HG02884 (cell line): ENCODE measurements around the gene SFTPB.

Experiments
- ATAC-seq: cut with Tn5 transposase; IDR thresholded peaks from one replicate; pipeline ENCODE4 v1.9.1; 2021; ENCODE audit warnings: mild to moderate bottlenecking, moderate library complexity; ENCODE audit not compliant: unreplicated experiment

SFTPB gene

DNA sequence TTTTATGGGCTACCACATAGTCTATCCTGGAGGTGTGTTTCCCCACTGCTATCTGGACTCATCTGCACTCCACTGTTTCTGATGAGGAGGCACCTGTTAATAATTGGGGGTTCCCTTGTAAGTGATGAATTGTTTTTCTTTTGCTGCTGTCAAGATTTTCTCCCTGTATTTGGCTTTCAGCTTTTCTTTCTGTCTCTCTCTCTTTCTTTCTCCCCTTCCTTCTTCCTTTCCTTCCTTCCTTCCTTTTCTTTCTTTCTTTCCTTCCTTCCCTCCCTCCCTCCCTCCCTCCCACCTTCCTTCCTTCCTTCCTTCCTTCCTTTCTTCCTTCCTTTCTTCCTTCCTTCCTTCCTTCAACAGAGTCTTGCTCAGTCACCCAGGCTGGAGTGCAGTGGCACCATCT is 35.3 kb upstream of the SFTPB start:
- ATAC-seq, result no peak

DNA sequence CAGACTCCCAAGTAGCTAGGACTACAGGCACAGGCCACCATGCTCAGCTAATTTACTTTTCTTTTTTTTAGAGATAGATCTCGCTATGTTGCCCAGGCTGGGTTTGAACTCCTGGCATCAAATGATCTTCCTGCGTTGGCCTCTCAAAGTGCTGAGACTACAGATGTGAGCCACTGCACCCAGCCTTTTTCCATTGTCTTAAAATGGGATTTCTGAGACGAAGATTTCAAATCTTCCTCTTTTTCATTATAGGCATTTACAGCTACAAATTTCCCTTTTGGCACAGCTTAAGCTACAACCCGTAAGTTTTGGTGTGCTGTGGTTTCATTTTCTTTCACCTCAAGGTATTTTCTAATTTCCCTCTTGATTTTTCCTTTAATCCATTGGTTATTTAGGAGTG is 34.8 kb upstream of the SFTPB start:
- ATAC-seq, result no peak

DNA sequence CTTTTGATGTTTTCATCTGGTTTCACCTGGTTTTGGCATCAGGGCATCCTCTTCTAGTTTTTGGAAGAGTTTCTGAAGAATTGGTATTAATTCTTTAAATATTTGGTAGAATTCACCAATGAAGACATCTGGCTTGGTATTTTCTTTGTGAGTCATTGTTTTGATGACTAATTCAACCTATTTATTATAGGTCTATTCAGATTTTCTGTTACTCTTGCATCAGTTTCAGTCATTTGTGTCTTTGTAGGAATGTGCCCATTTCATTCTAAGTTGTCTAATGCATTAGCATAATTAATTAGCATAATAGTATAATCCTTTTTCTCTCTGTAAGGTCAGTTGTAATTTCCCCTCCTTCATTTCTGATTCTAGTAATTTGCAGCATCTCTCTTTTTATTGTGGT is 34.2 kb upstream of the SFTPB start:
- no peak for ATAC-seq

DNA sequence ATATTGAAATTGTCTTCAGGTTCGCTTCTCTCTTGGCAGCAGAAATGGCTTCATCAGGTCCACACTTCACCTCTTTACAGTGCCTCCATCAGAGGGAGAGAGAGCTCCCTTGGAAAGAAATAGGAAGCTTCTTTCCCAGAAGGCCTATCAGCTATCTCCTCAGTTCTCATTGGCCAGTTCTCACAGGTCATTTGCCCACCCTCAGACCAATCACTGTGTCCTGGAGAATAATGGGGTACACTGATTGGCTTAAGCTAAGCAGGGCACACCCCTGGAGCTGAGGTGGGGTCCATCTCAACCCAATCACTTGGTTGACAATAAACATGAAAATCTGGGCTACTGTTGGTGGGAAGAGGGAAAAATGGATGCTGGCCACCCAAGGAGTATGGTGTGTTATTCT is 31.3 kb upstream of the SFTPB start:
- ATAC-seq, result no peak

DNA sequence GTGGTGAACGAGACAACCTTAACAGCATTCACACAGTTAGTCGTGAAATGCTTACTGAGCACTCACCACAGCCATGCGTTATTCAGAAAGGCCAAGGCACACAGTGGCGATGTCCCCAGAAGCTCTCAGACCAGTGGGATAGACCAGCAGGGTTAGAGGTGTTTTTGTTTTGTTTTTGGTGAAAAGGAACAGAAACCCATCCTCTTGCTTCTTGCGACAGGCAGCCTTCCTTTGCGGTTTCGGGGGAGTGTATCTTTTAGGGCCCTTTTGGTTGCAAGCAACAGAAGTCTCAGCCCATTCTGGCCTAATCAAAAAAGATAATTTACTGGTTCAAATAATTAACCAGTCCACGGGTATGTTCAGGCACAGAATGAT is 30.9 kb upstream of the SFTPB start:
- no peak for ATAC-seq

DNA sequence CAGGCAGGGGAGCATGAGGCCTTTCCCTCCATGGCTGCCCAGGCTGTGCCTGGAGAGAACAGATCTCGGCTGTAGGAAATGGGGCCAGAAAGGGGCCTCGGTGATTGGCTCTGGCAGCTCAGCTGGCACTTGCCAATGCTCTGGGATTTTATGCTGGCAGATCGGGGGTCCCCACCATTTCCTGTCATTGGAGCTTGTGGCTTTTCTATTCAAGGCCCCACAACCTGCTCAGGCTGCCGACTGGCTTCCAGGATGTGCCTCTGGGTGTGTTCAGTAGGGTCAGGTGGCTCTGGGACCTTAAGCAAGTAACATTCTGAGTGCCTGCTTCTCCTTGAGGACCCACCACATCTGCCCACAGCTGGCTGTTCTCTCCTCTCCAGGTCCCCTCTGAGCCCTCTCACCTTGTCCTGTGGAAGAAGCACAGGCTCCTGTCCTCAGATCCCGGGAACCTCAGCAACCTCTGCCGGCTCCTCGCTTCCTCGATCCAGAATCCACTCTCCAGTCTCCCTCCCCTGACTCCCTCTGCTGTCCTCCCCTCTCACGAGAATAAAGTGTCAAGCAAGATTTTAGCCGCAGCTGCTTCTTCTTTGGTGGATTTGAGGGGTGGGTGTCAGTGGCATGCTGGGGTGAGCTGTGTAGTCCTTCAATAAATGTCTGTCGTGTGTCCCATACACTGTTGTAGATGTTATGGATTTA is 30.3 kb upstream of the SFTPB start:
- ATAC-seq, result no peak

DNA sequence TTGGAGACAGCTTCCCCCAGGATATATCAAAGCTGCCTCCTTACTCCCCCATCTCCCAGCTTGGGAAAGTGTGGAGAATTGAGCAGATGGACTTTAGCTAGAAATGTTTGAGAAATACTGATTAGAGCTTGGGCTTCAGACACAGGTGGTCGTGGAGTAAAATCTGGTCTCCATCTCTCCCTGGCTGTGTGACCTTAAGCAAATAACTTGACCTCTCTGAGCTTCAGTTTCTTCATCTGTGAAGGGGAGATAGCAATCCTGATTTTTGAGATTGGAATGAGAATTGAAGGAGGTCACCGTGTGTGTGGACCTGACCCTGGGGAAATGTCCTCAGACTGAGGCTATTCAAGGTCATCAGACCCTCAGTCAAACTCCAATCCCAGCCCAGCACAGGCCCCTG is 29.7 kb upstream of the SFTPB start:
- no peak for ATAC-seq

DNA sequence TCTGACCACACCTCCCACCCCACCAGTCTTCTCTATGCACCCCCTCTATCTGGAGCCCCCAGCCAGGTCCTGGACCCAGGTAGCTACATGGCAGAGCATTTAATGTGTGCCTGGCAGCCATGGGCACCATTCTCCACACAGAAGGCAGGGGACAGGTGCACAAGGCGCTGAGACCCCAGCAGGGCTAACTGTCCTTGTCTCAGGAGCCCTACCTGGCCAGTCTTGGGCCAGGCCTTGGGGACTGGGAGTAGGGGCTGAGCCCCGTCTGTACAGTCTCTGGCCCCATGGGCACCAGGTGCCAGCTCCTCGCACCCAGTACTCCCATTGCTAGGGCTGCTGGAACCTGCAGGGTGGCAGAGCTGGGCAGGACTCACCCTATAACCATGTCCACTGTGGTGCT is 29.1 kb upstream of the SFTPB start:
- ATAC-seq, result no peak

DNA sequence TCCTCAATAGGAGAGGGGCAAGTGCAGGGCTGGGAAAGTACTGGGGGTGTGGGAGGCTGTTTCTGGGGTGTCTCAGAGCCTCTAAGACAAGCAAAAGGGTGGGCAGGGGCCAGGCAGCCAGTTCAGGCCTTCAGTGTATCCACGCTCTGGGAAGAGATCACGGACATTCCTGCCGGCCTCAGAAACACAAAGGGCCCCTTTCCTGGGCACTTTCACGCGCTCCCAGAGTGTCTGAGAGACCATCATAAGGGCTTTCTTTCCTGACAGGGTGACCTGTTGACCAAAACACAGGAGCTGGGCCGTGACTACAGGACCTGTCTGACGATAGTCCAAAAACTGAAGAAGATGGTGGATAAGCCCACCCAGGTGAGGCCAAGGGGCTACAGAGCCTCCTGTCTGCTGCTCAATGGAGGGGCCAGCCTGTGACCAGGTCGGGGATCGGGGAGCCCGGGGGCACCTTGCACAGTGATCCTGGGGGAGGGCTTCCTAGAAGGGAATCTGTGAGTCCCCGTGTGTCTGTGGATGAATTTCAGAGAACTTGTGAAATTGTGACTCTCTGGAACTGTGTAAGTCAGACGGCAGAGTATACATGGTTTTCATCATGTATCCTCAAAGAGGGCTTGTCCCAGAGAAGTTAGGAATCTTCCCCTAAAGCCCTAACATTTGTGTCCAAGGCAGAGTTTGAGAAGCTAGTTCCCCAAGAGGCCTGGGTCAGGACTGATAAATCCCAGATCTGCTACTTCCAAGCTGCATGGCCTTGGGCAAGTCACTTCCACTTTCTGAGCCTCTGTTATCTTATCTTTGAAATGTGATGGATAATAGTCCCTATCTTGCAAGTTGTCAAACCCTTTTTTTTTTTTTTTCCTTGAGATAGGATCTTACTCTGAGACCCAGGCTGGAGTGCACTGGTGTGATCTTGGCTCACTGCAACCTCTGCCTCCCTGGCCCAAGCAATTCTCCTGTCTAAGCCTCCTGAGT is 28.0 kb upstream of the SFTPB start:
- ATAC-seq, result no peak

DNA sequence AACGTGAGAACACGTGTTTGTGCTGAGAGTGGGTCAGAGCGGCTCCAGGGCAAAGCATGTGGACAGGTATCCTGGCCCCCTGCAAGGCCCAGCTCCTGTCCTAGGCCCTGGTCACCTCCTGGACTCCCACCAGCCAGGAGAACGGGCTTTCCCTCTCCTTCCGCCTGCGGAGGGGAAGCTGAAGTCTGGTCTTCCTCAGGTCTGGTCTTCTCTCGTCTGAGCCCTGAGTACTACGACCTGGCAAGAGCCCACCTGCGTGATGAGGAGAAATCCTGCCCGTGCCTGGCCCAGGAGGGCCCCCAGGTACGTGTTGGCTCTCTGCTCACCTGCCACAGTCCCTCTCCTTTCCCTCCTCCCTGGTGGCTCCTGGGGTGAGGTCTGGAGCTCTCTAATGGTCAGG is 27.1 kb upstream of the SFTPB start:
- no peak for ATAC-seq

DNA sequence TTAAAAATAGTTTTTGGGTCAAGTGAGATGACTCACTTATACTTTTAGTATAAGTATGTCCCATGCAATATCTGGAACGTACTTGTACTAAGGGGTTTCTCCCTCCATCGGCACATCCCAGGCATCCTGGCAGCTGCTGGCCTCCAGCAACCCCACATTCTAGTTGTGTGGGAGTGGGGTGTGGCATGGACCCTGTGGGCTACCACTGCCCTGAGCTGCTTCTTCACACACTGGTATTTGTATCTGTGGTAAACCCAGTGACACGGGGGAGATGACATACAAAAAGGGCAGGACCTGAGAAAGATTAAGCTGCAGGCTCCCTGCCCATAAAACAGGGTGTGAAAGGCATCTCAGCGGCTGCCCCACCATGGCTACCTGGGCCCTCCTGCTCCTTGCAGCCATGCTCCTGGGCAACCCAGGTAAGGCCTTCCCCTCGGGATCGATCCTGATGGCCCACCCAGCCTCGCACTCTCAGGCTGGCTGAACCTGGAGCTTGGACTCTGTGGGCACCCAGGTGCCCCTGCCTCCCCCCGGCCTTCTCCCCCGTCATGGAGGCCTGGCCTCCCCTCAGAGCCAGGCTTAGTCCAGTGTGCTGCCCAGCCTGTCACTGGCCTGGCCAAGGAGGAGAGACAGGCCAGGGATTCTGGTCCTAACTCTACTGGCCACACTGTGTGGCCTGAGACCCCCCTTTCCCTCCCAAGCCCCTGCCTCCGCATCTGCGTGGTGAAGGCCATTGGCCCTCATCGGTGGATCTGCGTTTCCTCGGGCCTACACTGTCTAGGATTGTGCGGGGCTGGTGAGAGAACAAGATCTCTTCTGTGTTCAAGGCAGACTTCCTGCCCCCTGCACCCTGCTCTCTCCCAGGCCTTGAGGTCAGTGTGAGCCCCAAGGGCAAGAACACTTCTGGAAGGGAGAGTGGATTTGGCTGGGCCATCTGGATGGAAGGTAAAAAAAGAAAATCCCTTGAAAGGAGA is 26.3 kb upstream of the SFTPB start, which contains the start of gene GNLY:
GNLY (plus strand) TSS at position 307 of the 974 bp plus-strand sequence; CDS start at position 368, 61 bp downstream.
- no peak for ATAC-seq

DNA sequence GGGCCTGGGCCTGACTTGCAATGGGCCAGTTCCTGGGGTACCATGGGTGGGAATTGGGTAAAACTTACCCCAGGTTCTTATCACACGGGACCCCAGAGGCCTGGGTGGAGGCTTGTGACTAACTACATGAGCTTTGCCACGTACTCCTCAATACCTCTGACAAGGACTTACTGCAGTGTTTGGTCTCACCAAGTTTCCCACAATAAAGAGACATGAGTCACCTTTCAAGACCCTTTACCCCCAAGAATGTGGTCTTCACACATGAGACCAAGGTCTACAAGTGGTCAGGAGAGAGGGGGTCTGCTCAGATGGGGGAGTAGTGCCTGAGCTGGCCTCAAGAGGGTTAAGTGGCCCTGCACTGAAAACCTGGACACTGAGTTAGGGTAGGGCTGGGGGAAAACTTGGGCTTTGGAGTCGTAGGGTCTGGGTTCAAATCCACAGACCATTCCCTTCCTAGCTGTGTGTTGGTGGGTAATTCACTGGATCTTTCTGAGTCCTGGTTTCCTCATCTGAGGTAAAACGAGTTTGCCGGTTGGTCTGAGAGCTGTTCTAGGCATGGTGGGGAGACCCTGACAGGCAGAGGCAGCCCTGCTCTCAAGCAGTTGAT is 24.1 kb upstream of the SFTPB start:
- no peak for ATAC-seq

DNA sequence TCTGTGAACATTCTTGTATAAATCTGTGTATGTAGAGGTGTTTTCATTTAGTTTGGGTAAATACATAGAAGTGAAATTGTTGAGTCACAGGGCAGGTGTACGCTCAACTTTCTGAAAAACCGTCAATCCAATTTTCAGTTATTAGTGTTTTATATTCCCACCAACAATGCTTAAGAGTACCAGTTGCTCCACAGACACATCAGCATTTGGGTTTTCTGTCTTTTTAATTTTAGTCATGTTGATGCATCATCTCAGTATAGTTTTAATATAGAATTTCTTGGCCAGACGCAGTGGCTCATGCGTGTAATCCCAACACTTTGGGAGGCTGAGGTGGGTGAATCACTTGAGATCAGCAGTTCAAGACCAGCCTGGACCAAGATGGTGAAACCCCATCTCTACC is 22.9 kb upstream of the SFTPB start:
- ATAC-seq, result no peak

DNA sequence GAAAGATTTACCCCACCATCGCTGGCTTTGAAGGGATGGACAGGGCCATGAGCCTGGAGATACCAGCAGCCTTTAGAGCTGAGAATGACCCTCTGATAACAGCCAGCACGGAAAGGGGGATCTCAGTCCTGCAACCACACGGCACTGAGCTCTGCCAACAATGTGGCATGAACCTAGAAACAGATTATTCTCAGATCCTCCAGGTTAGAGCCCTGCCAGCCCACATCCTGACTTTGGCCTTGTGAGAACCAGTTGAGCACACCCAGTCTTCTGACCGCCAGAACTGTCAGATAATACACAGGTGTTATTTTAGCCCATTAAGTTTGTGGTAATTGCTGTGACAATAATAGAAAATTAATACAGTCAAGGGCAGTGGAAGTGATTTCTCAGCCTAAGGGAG is 16.8 kb upstream of the SFTPB start:
- no peak for ATAC-seq

DNA sequence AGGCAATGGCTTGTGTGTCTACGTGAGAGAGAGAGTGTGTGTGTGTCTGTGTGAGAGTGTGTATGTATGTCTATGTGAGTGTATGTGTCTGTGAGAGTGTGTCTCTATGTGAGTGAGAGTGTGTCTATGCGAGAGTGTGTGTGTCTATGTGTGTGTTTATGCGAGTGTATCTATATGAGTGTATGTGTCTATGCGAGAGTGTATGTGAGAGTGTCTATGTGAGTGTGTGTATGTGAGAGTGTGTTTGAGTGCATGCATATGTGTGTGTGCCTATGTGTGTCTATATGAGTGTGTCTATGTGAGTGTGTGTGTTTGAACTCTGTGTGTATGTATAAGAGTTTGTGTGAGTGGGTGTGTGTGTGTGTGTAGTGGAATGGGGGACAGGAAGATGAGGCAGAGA is 16.4 kb upstream of the SFTPB start:
- ATAC-seq, result no peak

DNA sequence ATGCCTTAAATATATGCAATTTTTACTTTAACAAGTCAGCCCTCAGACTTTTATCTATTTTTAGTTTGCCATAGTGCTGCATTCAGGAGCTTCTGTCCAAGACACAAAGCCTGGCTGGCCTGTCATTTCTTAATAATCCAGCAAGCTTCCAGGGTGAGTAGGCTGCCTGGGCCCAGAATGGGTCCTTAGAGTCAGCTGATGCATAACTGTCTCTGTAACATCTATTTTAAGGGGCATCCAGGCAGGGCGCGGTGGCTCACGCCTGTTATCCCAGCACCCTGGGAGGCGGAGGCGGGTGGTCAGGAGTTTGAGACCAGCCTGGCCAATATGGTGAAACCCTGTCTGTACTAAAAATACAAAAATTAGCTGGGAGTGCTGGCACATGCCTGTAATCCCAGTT is 14.4 kb upstream of the SFTPB start:
- ATAC-seq, result no peak

DNA sequence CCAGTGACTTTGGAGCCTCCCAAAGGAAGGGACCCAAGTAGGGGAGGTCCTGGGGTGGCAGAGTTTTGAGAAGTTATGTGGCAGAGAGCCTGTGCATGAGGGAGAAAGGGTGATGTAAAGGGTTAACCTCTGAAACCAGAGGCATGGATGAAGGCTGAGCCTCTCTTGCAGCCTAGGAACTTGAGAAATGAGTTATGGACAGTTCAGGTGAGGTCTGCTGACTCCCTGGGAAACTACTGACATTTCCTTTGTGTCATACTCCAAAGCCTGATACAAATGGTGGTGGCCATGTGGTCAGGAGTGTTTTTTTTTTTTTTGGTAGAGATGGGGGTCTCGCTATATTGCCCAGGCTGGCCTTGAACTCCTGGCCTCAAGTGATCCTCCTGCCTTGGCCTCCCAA is 13.8 kb upstream of the SFTPB start:
- no peak for ATAC-seq

DNA sequence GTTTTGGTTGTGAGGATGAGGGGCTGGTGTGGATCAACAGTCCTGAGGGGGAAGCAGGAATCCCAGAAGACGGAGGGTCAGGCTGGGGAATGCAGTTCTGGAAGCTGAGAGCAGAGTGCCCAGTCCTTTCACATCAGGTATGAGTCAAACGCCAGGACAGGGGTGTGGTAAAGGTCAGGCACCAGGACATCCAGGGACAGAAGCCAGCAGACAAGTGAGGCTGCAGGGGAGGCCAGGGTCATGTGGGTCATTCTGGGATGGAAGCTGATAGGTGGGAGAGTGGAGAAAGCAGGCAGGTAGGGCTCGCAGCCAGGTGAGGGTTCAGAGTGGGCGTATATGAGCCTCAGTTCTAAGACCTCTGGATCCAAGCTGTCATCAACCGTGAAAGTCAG is 13.4 kb upstream of the SFTPB start:
- no peak for ATAC-seq

DNA sequence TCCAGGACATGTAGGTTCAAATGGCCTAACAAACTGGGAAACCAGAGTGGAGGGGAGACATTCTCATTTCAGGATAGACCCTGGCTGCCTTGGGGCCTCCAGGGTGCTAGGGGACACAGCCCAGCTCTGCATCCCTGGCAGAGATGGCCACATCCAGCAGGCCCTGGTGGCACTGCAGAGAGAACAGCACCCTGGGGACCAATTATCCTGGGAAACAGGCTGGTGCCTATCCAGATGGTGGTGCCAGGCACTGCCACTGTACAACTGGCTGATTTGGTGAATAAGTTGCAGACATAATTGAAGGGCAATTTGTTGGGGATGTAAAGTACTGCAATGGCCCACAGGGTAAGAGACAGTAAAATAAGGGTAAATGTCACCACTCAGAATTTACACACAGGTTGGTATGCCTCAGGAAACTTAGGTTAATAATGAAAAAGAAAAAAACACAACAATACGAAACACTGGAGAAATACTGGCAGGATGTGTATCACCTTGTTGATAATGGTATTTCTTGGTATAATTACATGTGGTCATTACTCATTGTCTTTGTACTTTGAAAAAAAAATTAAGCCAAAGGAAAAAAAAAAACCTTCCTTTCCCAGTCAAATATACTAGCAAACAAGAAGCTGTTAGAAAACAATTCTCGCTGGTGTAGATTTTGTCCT is 12.8 kb upstream of the SFTPB start:
- no peak for ATAC-seq
